Head of caudate nucleus (tissue), 42 donors: ENCODE data around the gene ZXDB.

Experiments
- DNase-seq, 42 donors: peaks; one replicate each; pipeline versions ENCODE4 v3.0.0 to v3.0.0-alpha.2; 2020 to 2021; ENCODE audit warnings: mixed read lengths in 7 of 42
- intact Hi-C: fragments of 100-400 bp; cut with DNase I; formaldehyde crosslinking; loops from one replicate; pipeline ENCODE4 v1.15.0; 2022

Gene ZXDB

DNA sequence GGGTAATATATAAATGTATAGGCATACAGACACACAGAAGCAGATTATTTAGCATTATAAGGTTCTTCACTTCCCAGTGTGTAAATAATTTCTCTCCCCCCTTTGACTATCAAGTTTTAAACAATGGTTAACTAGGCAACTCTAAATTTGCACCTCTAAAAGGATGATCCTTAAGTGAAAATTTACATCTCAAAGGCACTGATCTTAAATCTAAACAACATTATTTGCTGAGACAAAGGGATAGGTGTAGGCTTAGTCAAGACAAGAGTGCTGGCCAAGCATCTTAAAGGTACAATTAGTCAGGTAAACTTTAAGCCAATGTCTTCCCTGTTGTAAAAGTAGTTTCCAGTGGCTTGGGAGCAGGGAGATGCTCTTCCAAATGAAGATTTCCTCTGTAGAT lies 55.2 kb downstream of the ZXDB start:
- intact Hi-C loops = no loop called here
- no peak for DNase-seq
